ENCODE results near the gene EEF1AKMT4.
"Not testable (repeated sequence)": the region's sequence is repeated elsewhere in the genome, so short reads cannot be mapped to it uniquely, and the experiment has no call there.

The EEF1AKMT4 gene

GRCh38 chr3:184261854-184262763, 12.6 kb downstream of the EEF1AKMT4 start:
- H2BK120ac ChIP-seq (ENCODE audit: low read depth, low read length): no peak overlapping the region
- peak overlapping the region; percentile 65 to 76 for H3K4me3 ChIP-seq (ENCODE audit: insufficient read depth in 1 of 2, low read depth in 1 of 2, low read length in 2 of 2)
- no peaks in the 10 kb centered on the region for H3K9me3 ChIP-seq (ENCODE audit: control insufficient read depth, low read length)
- H3K18ac ChIP-seq (ENCODE audit: low read depth in 1 of 2, low read length in 2 of 2): no peak overlapping the region
- H3K27ac ChIP-seq (ENCODE audit: low read length, poor library complexity, severe bottlenecking): no peak overlapping the region
- peaks cover 39 to 41% of the 10 kb centered on the region in 2 experiments for H3K27me3 ChIP-seq (ENCODE audit: control insufficient read depth in 1 of 2, insufficient read depth in 1 of 2, low read length in 2 of 2)
- H3K36me3 ChIP-seq (ENCODE audit: control insufficient read depth in 1 of 2, insufficient read depth in 2 of 2, low read depth in 1 of 2, low read length in 2 of 2): peaks cover 0 to 15% of the 10 kb centered on the region in 2 experiments
- no peaks in the 10 kb centered on the region for H3K79me1 ChIP-seq (replicated peaks; ENCODE audit: low read length, poor library complexity, severe bottlenecking)
- no peak overlapping the region for H4K8ac ChIP-seq (ENCODE audit: low read length)
- H2BK15ac ChIP-seq (ENCODE audit: low read depth, poor library complexity, severe bottlenecking): no peak overlapping the region
- 2% methylated on average over 44 of the region's 66 CpGs for WGBS
- peak overlapping the region; percentile 51 for H3K9ac ChIP-seq (ENCODE audit: low read length)
- no peak overlapping the region for H3K14ac ChIP-seq (ENCODE audit: low read length in 2 of 2)
- peak; percentile 42 for DNase-seq
- H3K4ac ChIP-seq (ENCODE audit: low read depth in 1 of 2, low read length in 2 of 2): no peak overlapping the region
- no peak overlapping the region for H2AK5ac ChIP-seq (ENCODE audit: low read length, severe bottlenecking)
- peak overlapping the region in 1 of 2 experiments; percentile 87 for H3K23ac ChIP-seq (ENCODE audit: low read length in 2 of 2)
- H3K4me2 ChIP-seq (ENCODE audit: low read length, poor library complexity, severe bottlenecking): peak overlapping the region; percentile 98
- peak overlapping the region; percentile 58 for H2BK5ac ChIP-seq (ENCODE audit: low read depth, low read length, poor library complexity, severe bottlenecking)
- peaks cover 30% of the 10 kb centered on the region for H3K4me1 ChIP-seq (ENCODE audit: control insufficient read depth, insufficient read depth, low read depth, low read length)
- H2BK12ac ChIP-seq (ENCODE audit: low read length in 2 of 2): no peak overlapping the region
- no peak overlapping the region for H4K91ac ChIP-seq (ENCODE audit: low read length)
- H2AFZ ChIP-seq (ENCODE audit: low read depth, low read length): no peak overlapping the region

DNA sequence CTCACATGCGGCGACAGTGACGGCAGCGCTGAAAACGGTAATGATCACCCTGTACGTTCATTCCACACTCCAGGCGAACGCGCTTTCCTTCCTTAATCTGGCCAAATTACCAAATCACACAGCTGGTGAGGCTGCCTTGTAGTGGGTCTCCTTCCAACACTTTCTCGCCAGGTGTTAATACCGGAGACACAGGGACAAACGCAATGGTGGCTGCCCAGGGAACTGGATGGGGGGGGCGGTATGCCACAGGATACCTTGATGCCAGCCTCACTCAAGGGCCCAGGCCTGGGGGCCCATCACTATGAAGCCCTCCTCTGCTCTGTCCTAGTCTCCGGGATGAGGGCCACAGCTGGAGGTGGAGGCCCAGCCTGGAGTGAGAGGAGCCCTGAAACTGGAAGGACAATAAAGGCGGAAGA, 13.3 kb downstream of the EEF1AKMT4 start:
- 29% methylated on average over 12 of the region's 15 CpGs for WGBS
- H2AK5ac ChIP-seq (ENCODE audit: low read length, severe bottlenecking): no peak overlapping the region
- peak overlapping the region in 1 of 2 experiments; percentile 25 for H3K4me3 ChIP-seq (ENCODE audit: insufficient read depth in 1 of 2, low read depth in 1 of 2, low read length in 2 of 2)
- H3K9ac ChIP-seq (ENCODE audit: low read length): no peak overlapping the region
- H3K79me1 ChIP-seq (replicated peaks; ENCODE audit: low read length, poor library complexity, severe bottlenecking): no peaks in the 10 kb centered on the region
- peak overlapping the region; percentile 98 for H3K4me2 ChIP-seq (ENCODE audit: low read length, poor library complexity, severe bottlenecking)
- no peak overlapping the region for H3K4ac ChIP-seq (ENCODE audit: low read depth in 1 of 2, low read length in 2 of 2)
- H4K91ac ChIP-seq (ENCODE audit: low read length): no peak overlapping the region
- H2BK5ac ChIP-seq (ENCODE audit: low read depth, low read length, poor library complexity, severe bottlenecking): no peak overlapping the region
- H3K9me3 ChIP-seq (ENCODE audit: control insufficient read depth, low read length): no peaks in the 10 kb centered on the region
- no peak overlapping the region for H2BK12ac ChIP-seq (ENCODE audit: low read length in 2 of 2)
- no peak overlapping the region for H3K14ac ChIP-seq (ENCODE audit: low read length in 2 of 2)
- peaks cover 30% of the 10 kb centered on the region for H3K4me1 ChIP-seq (ENCODE audit: control insufficient read depth, insufficient read depth, low read depth, low read length)
- DNase-seq: no peak
- no peak overlapping the region for H2BK120ac ChIP-seq (ENCODE audit: low read depth, low read length)
- no peak overlapping the region for H4K8ac ChIP-seq (ENCODE audit: low read length)
- H2AFZ ChIP-seq (ENCODE audit: low read depth, low read length): no peak overlapping the region
- peaks cover 0 to 10% of the 10 kb centered on the region in 2 experiments for H3K36me3 ChIP-seq (ENCODE audit: control insufficient read depth in 1 of 2, insufficient read depth in 2 of 2, low read depth in 1 of 2, low read length in 2 of 2)
- peaks cover 39 to 47% of the 10 kb centered on the region in 2 experiments for H3K27me3 ChIP-seq (ENCODE audit: control insufficient read depth in 1 of 2, insufficient read depth in 1 of 2, low read length in 2 of 2)
- no peak overlapping the region for H3K18ac ChIP-seq (ENCODE audit: low read depth in 1 of 2, low read length in 2 of 2)
- H2BK15ac ChIP-seq (ENCODE audit: low read depth, poor library complexity, severe bottlenecking): no peak overlapping the region
- no peak overlapping the region for H3K23ac ChIP-seq (ENCODE audit: low read length in 2 of 2)
- no peak overlapping the region for H3K27ac ChIP-seq (ENCODE audit: low read length, poor library complexity, severe bottlenecking)

GRCh38 chr3:184267249-184267648, 17.8 kb downstream of the EEF1AKMT4 start:
- H3K4me1 ChIP-seq (ENCODE audit: control insufficient read depth, insufficient read depth, low read depth, low read length); H3K9ac ChIP-seq (ENCODE audit: low read length); H3K27ac ChIP-seq (ENCODE audit: low read length, poor library complexity, severe bottlenecking); H2BK120ac ChIP-seq (ENCODE audit: low read depth, low read length); H3K4me3 ChIP-seq (ENCODE audit: insufficient read depth in 1 of 2, low read depth in 1 of 2, low read length in 2 of 2); H2BK5ac ChIP-seq (ENCODE audit: low read depth, low read length, poor library complexity, severe bottlenecking); H4K91ac ChIP-seq (ENCODE audit: low read length); H2BK12ac ChIP-seq (ENCODE audit: low read length in 2 of 2); DNase-seq; H2AFZ ChIP-seq (ENCODE audit: low read depth, low read length); H3K79me1 ChIP-seq (replicated peaks; ENCODE audit: low read length, poor library complexity, severe bottlenecking); H3K4ac ChIP-seq (ENCODE audit: low read depth in 1 of 2, low read length in 2 of 2); H2AK5ac ChIP-seq (ENCODE audit: low read length, severe bottlenecking); H3K18ac ChIP-seq (ENCODE audit: low read depth in 1 of 2, low read length in 2 of 2); H3K23ac ChIP-seq (ENCODE audit: low read length in 2 of 2); H4K8ac ChIP-seq (ENCODE audit: low read length); H3K36me3 ChIP-seq (ENCODE audit: control insufficient read depth in 1 of 2, insufficient read depth in 2 of 2, low read depth in 1 of 2, low read length in 2 of 2); H3K9me3 ChIP-seq (ENCODE audit: control insufficient read depth, low read length); H3K14ac ChIP-seq (ENCODE audit: low read length in 2 of 2); H2BK15ac ChIP-seq (ENCODE audit: low read depth, poor library complexity, severe bottlenecking); H3K4me2 ChIP-seq (ENCODE audit: low read length, poor library complexity, severe bottlenecking): not testable (repeated sequence)
- WGBS: 100% methylated on average over 1 of the region's 1 CpG
- peaks cover 12 to 45% of the 10 kb centered on the region in 2 experiments for H3K27me3 ChIP-seq (ENCODE audit: control insufficient read depth in 1 of 2, insufficient read depth in 1 of 2, low read length in 2 of 2)

- Histone ChIP-seq H3K27ac (ENCODE audit: low read length, poor library complexity, severe bottlenecking) (no peak overlapping the region), H2BK15ac (ENCODE audit: low read depth, poor library complexity, severe bottlenecking) (no peak overlapping the region), H3K9ac (ENCODE audit: low read length) (no peak overlapping the region), H3K14ac (ENCODE audit: low read length in 2 of 2) (no peak overlapping the region), H3K36me3 (ENCODE audit: control insufficient read depth in 1 of 2, insufficient read depth in 2 of 2, low read depth in 1 of 2, low read length in 2 of 2) (no peaks in the 10 kb centered on the region), H2BK12ac (ENCODE audit: low read length in 2 of 2) (no peak overlapping the region), H3K27me3 (ENCODE audit: control insufficient read depth in 1 of 2, insufficient read depth in 1 of 2, low read length in 2 of 2) (peaks cover 30 to 61% of the 10 kb centered on the region in 2 experiments), H2AFZ (ENCODE audit: low read depth, low read length) (no peak overlapping the region), H4K8ac (ENCODE audit: low read length) (no peak overlapping the region), H3K9me3 (ENCODE audit: control insufficient read depth, low read length) (no peaks in the 10 kb centered on the region), H3K79me1 (replicated peaks; ENCODE audit: low read length, poor library complexity, severe bottlenecking) (no peaks in the 10 kb centered on the region), H2AK5ac (ENCODE audit: low read length, severe bottlenecking) (no peak overlapping the region), H3K18ac (ENCODE audit: low read depth in 1 of 2, low read length in 2 of 2) (no peak overlapping the region), H4K91ac (ENCODE audit: low read length) (no peak overlapping the region), H3K4me1 (ENCODE audit: control insufficient read depth, insufficient read depth, low read depth, low read length) (peaks cover 6% of the 10 kb centered on the region), H3K4ac (ENCODE audit: low read depth in 1 of 2, low read length in 2 of 2) (no peak overlapping the region), H3K4me2 (ENCODE audit: low read length, poor library complexity, severe bottlenecking) (no peak overlapping the region), H2BK120ac (ENCODE audit: low read depth, low read length) (no peak overlapping the region), H3K23ac (ENCODE audit: low read length in 2 of 2) (no peak overlapping the region), H3K4me3 (ENCODE audit: insufficient read depth in 1 of 2, low read depth in 1 of 2, low read length in 2 of 2) (no peak overlapping the region), H2BK5ac (ENCODE audit: low read depth, low read length, poor library complexity, severe bottlenecking) (no peak overlapping the region)
- DNase-seq: no peak
- 89% methylated on average over 1 of the region's 1 CpG for WGBS
Measured at GRCh38 chr3:184272269-184272668, 22.8 kb downstream of the EEF1AKMT4 start.
